ENCODE measurements around the gene SETBP1. TPM values are rescaled to one million over a fixed set of nuclear protein-coding genes. Genes with fewer than 3 reads are reported as not detected.

The SETBP1 gene
- total RNA-seq, 1 donor from 2014 or later: 12.4 TPM

DNA sequence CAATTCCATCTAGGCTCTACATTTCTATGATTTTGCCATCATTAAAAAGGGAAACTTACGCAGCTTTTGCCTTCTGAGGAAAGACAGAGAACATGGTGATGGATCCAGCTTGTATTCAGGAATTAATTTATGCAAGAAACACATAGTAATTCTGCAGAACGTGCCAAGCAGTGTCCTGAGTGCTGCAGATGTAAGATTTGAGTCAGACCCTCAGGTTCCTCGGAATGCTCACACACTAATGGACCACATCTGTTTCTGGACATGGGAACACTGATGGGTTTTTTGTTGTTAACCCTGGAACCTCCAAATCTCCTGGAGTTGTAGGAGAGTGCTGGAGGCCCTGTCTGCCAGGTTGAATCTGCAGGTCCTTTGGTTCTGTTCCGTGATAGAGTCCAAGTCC is 132.9 kb downstream of the SETBP1 start:
- Mint-ChIP-seq H3K9me3 (ENCODE audit: unreplicated experiment) (peaks cover 2% of the 10 kb centered on the region), H3K4me1 (ENCODE audit: low read depth, unreplicated experiment) (peaks cover 16% of the 10 kb centered on the region), H3K27ac (ENCODE audit: unreplicated experiment) (no peak overlapping the region), H3K4me3 (ENCODE audit: unreplicated experiment) (no peak overlapping the region), H3K36me3 (ENCODE audit: low read depth, unreplicated experiment) (no peaks in the 10 kb centered on the region), H3K27me3 (ENCODE audit: low read depth, unreplicated experiment) (no peaks in the 10 kb centered on the region)
- H3K4me3 ChIP-seq (ENCODE audit: insufficient read depth, low read depth, low read length): no peak overlapping the region
- FAIRE-seq (no peak), DNase-seq (ENCODE audit: low read depth) (no peak)
- no peak overlapping the region for H3K9ac ChIP-seq (ENCODE audit: low read length)
- H3K4me1 ChIP-seq (ENCODE audit: insufficient read depth, low read length): no peaks in the 10 kb centered on the region
- no peak overlapping the region for H2AFZ ChIP-seq (ENCODE audit: low read depth, low read length)
- no peaks in the 10 kb centered on the region for H4K20me1 ChIP-seq (ENCODE audit: insufficient read depth, low read length)
- no peaks in the 10 kb centered on the region for H3K79me2 ChIP-seq (ENCODE audit: insufficient read depth, low read length)
- TF ChIP-seq, protein P1, sequence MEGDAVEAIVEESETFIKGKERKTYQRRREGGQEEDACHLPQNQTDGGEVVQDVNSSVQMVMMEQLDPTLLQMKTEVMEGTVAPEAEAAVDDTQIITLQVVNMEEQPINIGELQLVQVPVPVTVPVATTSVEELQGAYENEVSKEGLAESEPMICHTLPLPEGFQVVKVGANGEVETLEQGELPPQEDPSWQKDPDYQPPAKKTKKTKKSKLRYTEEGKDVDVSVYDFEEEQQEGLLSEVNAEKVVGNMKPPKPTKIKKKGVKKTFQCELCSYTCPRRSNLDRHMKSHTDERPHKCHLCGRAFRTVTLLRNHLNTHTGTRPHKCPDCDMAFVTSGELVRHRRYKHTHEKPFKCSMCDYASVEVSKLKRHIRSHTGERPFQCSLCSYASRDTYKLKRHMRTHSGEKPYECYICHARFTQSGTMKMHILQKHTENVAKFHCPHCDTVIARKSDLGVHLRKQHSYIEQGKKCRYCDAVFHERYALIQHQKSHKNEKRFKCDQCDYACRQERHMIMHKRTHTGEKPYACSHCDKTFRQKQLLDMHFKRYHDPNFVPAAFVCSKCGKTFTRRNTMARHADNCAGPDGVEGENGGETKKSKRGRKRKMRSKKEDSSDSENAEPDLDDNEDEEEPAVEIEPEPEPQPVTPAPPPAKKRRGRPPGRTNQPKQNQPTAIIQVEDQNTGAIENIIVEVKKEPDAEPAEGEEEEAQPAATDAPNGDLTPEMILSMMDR (IDR thresholded peaks at IDR 0.05; ENCODE audit: insufficient read depth, low read depth, low read length): no peak
- no peak for TF ChIP-seq EZH2 (IDR thresholded peaks at IDR 0.05; ENCODE audit: insufficient read depth, low read length)
- no peaks in the 10 kb centered on the region for H3K36me3 ChIP-seq (ENCODE audit: insufficient read depth, low read length)
- H3K27ac ChIP-seq (ENCODE audit: low read depth, low read length): no peak overlapping the region
- no peaks in the 10 kb centered on the region for H3K27me3 ChIP-seq (ENCODE audit: insufficient read depth, low read length)
- H3K4me2 ChIP-seq (ENCODE audit: low read length): no peak overlapping the region
- no peaks in the 10 kb centered on the region for H3K9me3 ChIP-seq (ENCODE audit: insufficient read depth, low read depth, low read length)

DNA sequence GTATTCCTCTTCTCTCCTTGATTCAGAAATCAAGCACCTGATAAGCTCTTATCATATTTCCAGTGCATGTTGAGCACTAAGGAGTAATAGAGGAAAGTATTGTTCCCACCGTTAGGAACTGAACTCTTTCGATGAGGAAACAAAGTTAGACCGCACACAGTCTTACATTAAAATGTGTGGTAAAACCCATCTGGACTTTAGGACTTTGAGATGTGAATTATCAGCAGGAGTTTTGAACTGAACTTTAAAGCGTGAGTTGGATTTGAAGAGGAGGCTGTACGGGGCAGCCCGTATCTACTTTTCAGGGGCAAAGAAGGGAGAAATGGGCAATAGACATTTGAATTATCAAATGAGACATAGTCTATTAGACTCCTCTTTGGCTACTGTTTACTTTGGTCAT is 134.4 kb downstream of the SETBP1 start:
- FAIRE-seq (no peak), DNase-seq (ENCODE audit: low read depth) (no peak)
- Histone ChIP-seq H4K20me1 (ENCODE audit: insufficient read depth, low read length) (no peaks in the 10 kb centered on the region), H3K36me3 (ENCODE audit: insufficient read depth, low read length) (no peaks in the 10 kb centered on the region), H3K4me2 (ENCODE audit: low read length) (no peak overlapping the region), H3K4me3 (ENCODE audit: insufficient read depth, low read depth, low read length) (no peak overlapping the region), H3K27me3 (ENCODE audit: insufficient read depth, low read length) (no peaks in the 10 kb centered on the region), H3K79me2 (ENCODE audit: insufficient read depth, low read length) (no peaks in the 10 kb centered on the region), H3K9ac (ENCODE audit: low read length) (no peak overlapping the region), H2AFZ (ENCODE audit: low read depth, low read length) (no peak overlapping the region), H3K4me1 (ENCODE audit: insufficient read depth, low read length) (no peaks in the 10 kb centered on the region), H3K9me3 (ENCODE audit: insufficient read depth, low read depth, low read length) (no peaks in the 10 kb centered on the region), H3K27ac (ENCODE audit: low read depth, low read length) (no peak overlapping the region)
- Mint-ChIP-seq H3K36me3 (ENCODE audit: low read depth, unreplicated experiment) (no peaks in the 10 kb centered on the region), H3K4me3 (ENCODE audit: unreplicated experiment) (no peak overlapping the region), H3K27me3 (ENCODE audit: low read depth, unreplicated experiment) (no peaks in the 10 kb centered on the region), H3K27ac (ENCODE audit: unreplicated experiment) (no peak overlapping the region), H3K9me3 (ENCODE audit: unreplicated experiment) (peaks cover under 1% of the 10 kb centered on the region), H3K4me1 (ENCODE audit: low read depth, unreplicated experiment) (peaks cover 11% of the 10 kb centered on the region)
- TF ChIP-seq EZH2 (IDR thresholded peaks at IDR 0.05; ENCODE audit: insufficient read depth, low read length): no peak
- TF ChIP-seq, protein P1 (IDR thresholded peaks at IDR 0.05; ENCODE audit: insufficient read depth, low read depth, low read length): no peak

DNA sequence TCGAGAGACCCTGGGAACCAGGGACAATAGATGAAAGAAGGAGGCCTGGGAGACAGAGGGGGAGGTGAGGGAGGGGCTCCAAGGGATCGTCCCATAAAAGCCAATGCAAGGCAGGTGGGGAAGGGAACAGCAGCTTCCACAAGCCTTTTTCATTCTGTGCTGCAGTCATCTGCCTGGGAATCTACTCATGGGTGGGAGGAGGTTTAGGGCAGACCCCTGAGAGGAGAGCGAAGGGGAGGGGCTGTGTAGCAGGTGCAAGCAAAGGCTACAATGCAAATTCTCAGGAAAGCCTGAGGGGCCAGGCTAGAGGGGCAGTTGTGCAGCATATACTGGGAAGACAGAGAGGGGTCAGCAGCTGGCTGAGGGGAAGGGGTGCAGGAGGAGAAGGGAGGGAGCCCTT is 135.4 kb downstream of the SETBP1 start:
- no peak overlapping the region for H3K27ac ChIP-seq (ENCODE audit: low read depth, low read length)
- H4K20me1 ChIP-seq (ENCODE audit: insufficient read depth, low read length): no peaks in the 10 kb centered on the region
- H3K9me3 ChIP-seq (ENCODE audit: insufficient read depth, low read depth, low read length): no peaks in the 10 kb centered on the region
- H3K79me2 ChIP-seq (ENCODE audit: insufficient read depth, low read length): no peaks in the 10 kb centered on the region
- FAIRE-seq (no peak), DNase-seq (ENCODE audit: low read depth) (no peak)
- peaks cover 11% of the 10 kb centered on the region for H3K4me1 Mint-ChIP-seq (ENCODE audit: low read depth, unreplicated experiment)
- H3K27ac Mint-ChIP-seq (ENCODE audit: unreplicated experiment): no peak overlapping the region
- H3K4me3 Mint-ChIP-seq (ENCODE audit: unreplicated experiment): no peak overlapping the region
- no peaks in the 10 kb centered on the region for H3K4me1 ChIP-seq (ENCODE audit: insufficient read depth, low read length)
- H2AFZ ChIP-seq (ENCODE audit: low read depth, low read length): no peak overlapping the region
- no peaks in the 10 kb centered on the region for H3K36me3 ChIP-seq (ENCODE audit: insufficient read depth, low read length)
- H3K4me3 ChIP-seq (ENCODE audit: insufficient read depth, low read depth, low read length): no peak overlapping the region
- TF ChIP-seq EZH2 (IDR thresholded peaks at IDR 0.05; ENCODE audit: insufficient read depth, low read length): no peak
- TF ChIP-seq, protein P1 (IDR thresholded peaks at IDR 0.05; ENCODE audit: insufficient read depth, low read depth, low read length): no peak
- H3K36me3 Mint-ChIP-seq (ENCODE audit: low read depth, unreplicated experiment): no peaks in the 10 kb centered on the region
- H3K27me3 ChIP-seq (ENCODE audit: insufficient read depth, low read length): no peaks in the 10 kb centered on the region
- no peaks in the 10 kb centered on the region for H3K27me3 Mint-ChIP-seq (ENCODE audit: low read depth, unreplicated experiment)
- no peaks in the 10 kb centered on the region for H3K9me3 Mint-ChIP-seq (ENCODE audit: unreplicated experiment)
- no peak overlapping the region for H3K9ac ChIP-seq (ENCODE audit: low read length)
- H3K4me2 ChIP-seq (ENCODE audit: low read length): no peak overlapping the region

All from astrocyte (in vitro differentiated cells and primary cell).